Brain microvascular endothelial cell (primary cell): ENCODE results near the gene CRYGS.

Experiments used
- DNase-seq: peaks from one replicate; pipeline ENCODE4 v3.0.0-alpha.2; 2020
- H3K27ac ChIP-seq: fragments of 250-450 bp; sonication (Bioruptor Pico); 2 replicates; pipeline ENCODE4 v1.5.1; 2020; ENCODE audit warnings: mild to moderate bottlenecking, moderate library complexity
- H3K27me3 ChIP-seq: fragments of 250-450 bp; sonication (Bioruptor Pico); replicated peaks from 2 replicates; pipeline ENCODE4 v1.5.1; 2020; ENCODE audit warnings: mild to moderate bottlenecking
- H3K36me3 ChIP-seq: fragments of 250-450 bp; sonication (Bioruptor Pico); replicated peaks from 2 replicates; pipeline ENCODE4 v1.5.1; 2020; ENCODE audit warnings: mild to moderate bottlenecking
- H3K4me3 ChIP-seq: 2 replicates; pipeline ENCODE4 v1.5.1; 2011; ENCODE audit warnings: low read depth, mild to moderate bottlenecking, control low read depth, low read length, moderate library complexity
- in situ Hi-C: cut with HindIII; loops from 2 replicates; pipeline ENCODE4 v1.10.0; 2017; ENCODE audit warnings: low sequenced_read_pairs, low pct_ligation_motif_present
- TF ChIP-seq, protein P1 (sequence below): IDR thresholded peaks from 2 replicates; pipeline ENCODE4 v1.5.1; 2011; ENCODE audit warnings: low read depth, mild to moderate bottlenecking, moderate library complexity, low read length, control low read depth, inconsistent platforms; ENCODE audit errors: missing control alignments

The CRYGS gene

DNA sequence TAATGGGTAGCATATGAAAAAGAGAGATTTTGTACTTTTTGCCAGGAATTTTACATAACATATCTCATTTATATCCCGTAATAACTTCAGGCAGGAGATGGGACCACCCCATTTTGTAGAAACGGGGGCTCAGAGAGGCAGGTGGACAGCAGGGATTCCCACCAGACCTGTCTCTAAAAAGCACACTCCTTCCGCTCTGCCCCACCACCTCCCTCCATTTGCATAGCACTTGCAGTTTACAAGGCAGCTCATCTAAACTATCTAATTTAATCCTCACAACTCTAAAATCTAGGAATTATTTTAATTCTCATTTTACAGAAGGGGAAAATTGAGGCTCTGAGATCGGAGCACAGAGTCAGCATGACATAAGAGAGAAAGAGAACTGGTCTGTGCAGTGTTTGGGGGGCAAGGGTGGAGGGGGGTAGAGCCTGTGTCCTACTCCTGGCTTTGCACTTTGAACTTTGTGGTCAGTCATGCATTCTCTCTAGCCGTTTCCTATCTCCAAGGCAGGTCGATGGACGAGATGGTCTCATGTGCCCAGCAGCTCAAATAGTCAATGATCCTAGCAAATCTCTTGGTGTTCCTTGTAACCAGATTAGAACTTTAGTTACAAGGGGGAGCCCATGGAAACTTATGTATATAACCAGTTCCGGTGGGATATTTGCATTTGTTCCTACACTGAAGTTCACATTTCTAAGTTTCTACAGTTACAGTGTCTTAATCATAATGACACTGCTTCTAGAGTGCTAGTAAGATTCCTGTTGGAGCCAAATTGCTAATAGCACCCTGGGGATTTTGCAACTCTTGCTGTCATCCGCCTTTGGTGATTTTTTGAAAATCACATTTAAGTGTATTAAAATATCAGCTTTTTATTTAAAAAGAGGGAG is 18.6 kb downstream of the CRYGS start:
- H3K27ac ChIP-seq = no peak overlapping the region
- DNase-seq = no peak
- H3K36me3 ChIP-seq = no peaks in the 10 kb centered on the region
- TF ChIP-seq, protein P1, sequence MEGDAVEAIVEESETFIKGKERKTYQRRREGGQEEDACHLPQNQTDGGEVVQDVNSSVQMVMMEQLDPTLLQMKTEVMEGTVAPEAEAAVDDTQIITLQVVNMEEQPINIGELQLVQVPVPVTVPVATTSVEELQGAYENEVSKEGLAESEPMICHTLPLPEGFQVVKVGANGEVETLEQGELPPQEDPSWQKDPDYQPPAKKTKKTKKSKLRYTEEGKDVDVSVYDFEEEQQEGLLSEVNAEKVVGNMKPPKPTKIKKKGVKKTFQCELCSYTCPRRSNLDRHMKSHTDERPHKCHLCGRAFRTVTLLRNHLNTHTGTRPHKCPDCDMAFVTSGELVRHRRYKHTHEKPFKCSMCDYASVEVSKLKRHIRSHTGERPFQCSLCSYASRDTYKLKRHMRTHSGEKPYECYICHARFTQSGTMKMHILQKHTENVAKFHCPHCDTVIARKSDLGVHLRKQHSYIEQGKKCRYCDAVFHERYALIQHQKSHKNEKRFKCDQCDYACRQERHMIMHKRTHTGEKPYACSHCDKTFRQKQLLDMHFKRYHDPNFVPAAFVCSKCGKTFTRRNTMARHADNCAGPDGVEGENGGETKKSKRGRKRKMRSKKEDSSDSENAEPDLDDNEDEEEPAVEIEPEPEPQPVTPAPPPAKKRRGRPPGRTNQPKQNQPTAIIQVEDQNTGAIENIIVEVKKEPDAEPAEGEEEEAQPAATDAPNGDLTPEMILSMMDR = no peak
- in situ Hi-C loops = loop anchor here (25.0 kb wide), 1 partner anchor 538 kb away; no protein-coding TSS in a partner anchor
- H3K4me3 ChIP-seq = no peak overlapping the region
- no peaks in the 10 kb centered on the region for H3K27me3 ChIP-seq

DNA sequence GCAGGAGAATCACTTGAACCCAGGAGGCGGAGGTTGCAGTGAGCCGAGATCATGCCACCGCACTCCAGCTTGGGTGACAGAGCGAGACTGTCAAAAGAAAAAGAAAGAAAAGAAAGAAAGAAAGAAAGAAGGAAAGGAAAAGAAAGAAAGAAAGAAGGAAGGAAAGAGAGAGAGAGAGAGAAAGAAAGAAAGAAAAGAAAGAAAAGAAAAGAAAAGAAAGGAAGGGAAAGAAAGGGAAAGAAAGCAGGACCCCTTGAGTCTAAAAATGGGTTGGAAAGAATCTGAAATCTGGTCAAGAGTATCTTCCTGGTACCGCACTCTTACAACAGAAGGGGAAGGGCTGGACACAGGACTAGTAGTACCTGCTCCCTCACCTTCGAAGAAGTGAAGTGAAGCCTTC is 19.6 kb downstream of the CRYGS start:
- H3K36me3 ChIP-seq = no peaks in the 10 kb centered on the region
- no peak for DNase-seq
- no peaks in the 10 kb centered on the region for H3K27me3 ChIP-seq
- H3K4me3 ChIP-seq = no peak overlapping the region
- TF ChIP-seq, protein P1 = no peak
- H3K27ac ChIP-seq = no peak overlapping the region
- in situ Hi-C loops = loop anchor here (25.0 kb wide), 1 partner anchor 537 kb away; no protein-coding TSS in a partner anchor

DNA sequence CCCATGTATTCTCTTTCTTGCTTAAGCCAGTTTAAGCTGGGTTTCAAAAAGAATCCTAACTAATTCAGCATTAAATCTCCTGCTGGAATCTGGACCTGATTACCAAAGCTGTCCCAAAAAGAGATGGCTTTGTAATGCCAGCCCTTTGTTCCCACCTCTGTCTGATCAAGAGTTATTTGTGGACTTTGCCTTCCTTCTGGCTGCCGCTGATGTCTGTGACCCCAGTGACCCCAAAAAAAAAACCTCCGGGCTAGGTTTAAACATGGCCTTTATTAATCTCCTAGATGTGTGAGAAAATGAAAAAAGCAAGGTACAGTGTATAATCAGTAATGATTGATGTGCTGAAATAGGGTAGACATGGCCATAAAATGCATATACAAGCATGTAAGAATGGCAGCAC is 20.7 kb downstream of the CRYGS start:
- in situ Hi-C loops = no loop called here
- Histone ChIP-seq H3K27ac (no peak overlapping the region), H3K36me3 (no peaks in the 10 kb centered on the region), H3K27me3 (no peaks in the 10 kb centered on the region), H3K4me3 (no peak overlapping the region)
- no peak for DNase-seq
- TF ChIP-seq, protein P1 = no peak

DNA sequence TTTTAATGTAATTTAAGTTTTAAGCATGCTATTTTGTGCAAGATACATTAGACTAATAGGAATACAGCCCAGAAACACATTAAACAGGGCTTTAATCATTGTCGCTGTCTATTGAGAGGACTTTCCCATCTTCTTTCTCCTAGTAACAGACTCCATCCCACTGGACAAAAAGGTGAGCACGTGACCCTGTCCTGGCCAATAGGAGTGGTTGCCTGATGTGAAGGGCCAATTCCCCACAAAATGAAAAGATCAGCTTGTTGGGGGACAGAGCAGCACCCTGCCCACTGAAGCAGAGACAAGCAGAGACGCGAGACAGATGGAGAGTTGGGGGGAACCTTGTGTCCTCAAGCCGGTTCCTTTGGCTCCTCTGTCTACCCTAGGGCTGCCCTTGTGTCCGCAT is 21.2 kb downstream of the CRYGS start:
- Histone ChIP-seq H3K27me3 (no peaks in the 10 kb centered on the region), H3K27ac (no peak overlapping the region), H3K36me3 (no peaks in the 10 kb centered on the region), H3K4me3 (no peak overlapping the region)
- TF ChIP-seq, protein P1 = no peak
- in situ Hi-C loops = no loop called here
- no peak for DNase-seq

DNA sequence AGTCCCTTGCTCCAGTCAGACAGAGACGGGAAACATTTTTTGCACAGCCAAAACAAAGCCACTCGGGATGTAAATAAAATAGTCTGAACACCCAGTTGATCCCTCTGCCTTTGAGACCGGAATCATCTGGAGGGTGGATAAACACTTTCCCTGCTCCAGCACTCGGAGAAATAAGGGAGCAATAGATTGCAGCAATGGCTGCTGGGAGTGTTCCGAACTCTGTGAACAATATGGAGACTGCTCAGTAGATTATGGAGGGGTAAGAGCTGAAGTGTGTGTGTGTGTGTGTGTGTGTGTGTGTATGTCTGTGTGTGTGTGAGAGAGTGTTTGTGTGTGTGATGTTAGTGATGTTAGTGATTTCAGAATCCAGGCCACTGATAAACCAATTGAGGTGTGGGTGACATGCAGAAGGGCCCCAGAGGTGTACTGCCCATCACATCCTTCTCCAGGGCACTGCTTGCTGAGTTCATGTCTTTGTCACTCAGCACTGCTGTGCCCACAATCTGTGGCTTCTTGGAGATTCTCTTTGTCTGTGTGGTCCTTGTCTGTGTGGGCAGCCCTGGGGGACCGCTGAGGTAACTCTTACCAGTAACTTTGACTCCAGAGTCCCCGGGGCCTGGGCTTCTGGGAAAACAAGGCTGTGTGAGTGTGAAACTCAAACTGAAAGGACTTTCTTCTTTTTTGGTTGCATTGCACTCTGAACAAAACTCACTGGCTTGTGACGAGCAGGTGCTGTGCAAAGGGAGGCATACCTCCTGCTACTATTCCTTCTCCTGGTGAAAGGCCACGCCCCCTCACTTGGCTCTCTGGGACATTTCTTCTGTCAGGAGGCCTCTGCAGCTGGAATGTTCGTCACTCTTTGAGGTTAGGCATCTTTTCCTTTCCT is 23.0 kb downstream of the CRYGS start:
- TF ChIP-seq, protein P1 = no peak
- DNase-seq = no peak
- no peaks in the 10 kb centered on the region for H3K27me3 ChIP-seq

More for the DNA sequence above, 23.0 kb downstream of the CRYGS start:
- Histone ChIP-seq H3K4me3 (no peak overlapping the region), H3K27ac (no peak overlapping the region), H3K36me3 (no peaks in the 10 kb centered on the region)
- in situ Hi-C loops = no loop called here
